Spinal cord (tissue), 10 donors: ENCODE measurements around the gene H2BK1. TPM values are rescaled to one million over a fixed set of nuclear protein-coding genes. Genes with fewer than 3 reads are reported as not detected.

ENCODE experiments used
- DNase-seq, 6 donors: peaks; one replicate each; pipeline versions ENCODE4 v3.0.0 to v3.0.0-alpha.2; 2013 to 2015; ENCODE audit warnings: low spot score in 6 of 6, low read depth in 4 of 6
- H3K27ac ChIP-seq: one replicate; pipeline ENCODE4 v1.5.1; 2013; ENCODE audit warnings: low read depth, low read length, control low read depth
- H3K27me3 ChIP-seq: one replicate; pipeline ENCODE4 v1.6.1; 2013; ENCODE audit warnings: low read length; ENCODE audit not compliant: control insufficient read depth, insufficient read depth
- H3K36me3 ChIP-seq: one replicate; pipeline ENCODE4 v1.6.1; 2013; ENCODE audit warnings: low read length; ENCODE audit not compliant: control insufficient read depth, insufficient read depth
- H3K4me1 ChIP-seq: one replicate; pipeline ENCODE4 v1.6.1; 2013; ENCODE audit warnings: low read length; ENCODE audit not compliant: control insufficient read depth, insufficient read depth
- H3K4me3 ChIP-seq: one replicate; pipeline ENCODE4 v1.5.1; 2013; ENCODE audit warnings: low read depth, low read length, control low read depth
- H3K9me3 ChIP-seq: one replicate; pipeline ENCODE4 v1.6.1; 2013; ENCODE audit warnings: low read length; ENCODE audit not compliant: control insufficient read depth, insufficient read depth
- WGBS: methylation state at CpG from one replicate; pipeline ENCODE4 v1.1.5; 2013; ENCODE audit warnings: missing lambda C conversion rate; ENCODE audit not compliant: insufficient coverage; 5-methylcytosine and 5-hydroxymethylcytosine counted together
- polyA plus RNA-seq, 2 donors: library from polyadenylated mRNA; unstranded; fragments of 120-200 nt; gene quantifications; one replicate each; pipeline ENCODE4 v1.2.1, GENCODE V29; 2013; ENCODE audit not compliant: insufficient read length in 2 of 2
- total RNA-seq, 2 donors: library from RNA; depleted of rRNA in 1 of 2; stranded (reverse); fragments of 120-200 nt in 1 of 2; fragments of >200 nt in 1 of 2; gene quantifications; one replicate each; pipeline versions ENCODE4 v1.2.3 to v1.2.4, GENCODE V29; 2013 to 2014
- donor health status: healthy.

H2BK1 gene
- total and polyA plus RNA-seq, 4 donors = not detected

DNA sequence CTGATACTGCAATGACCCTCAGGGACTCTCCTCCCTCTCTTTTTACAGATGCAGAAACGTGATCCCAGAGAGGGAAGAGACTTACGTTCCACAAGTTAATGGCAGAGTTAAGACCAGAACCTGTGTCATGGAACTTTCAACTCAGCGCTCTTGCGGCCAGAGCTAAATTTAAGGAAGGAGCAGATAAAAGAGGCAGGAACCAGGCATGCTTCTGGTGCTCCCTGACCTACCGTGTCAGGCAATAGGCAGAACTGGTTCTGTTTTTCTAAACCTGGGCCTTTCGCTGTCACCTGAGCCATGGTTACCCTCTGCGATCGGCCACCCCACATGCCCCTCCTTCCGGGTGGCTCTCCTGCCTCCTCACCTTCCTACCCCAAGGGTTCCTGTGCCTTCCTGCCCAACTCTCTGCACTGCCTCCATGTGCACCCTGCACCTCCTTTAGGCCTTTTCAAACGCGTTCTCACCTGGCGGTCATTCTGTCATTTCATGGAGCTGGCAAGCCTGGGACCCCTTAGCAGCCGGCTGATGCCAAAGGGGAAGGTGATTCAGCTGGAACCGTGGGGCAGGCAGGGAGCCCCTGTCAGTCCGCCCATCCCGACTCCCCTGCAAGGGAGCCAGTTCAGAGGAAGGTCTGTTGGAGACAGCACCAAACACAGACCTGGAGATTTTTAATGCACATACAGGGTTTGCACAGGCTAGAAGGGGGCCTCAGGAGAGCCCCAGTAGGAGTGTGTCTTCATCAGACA, 35.1 kb downstream of the H2BK1 start:
- Histone ChIP-seq H3K27me3 (peaks cover 21% of the 10 kb centered on the region), H3K9me3 (no peaks in the 10 kb centered on the region), H3K4me3 (no peak overlapping the region), H3K4me1 (peaks cover 14% of the 10 kb centered on the region), H3K36me3 (no peaks in the 10 kb centered on the region), H3K27ac (no peak overlapping the region)
- DNase-seq = no peak
- 89% methylated on average over 16 of the region's 16 CpGs for WGBS

DNA sequence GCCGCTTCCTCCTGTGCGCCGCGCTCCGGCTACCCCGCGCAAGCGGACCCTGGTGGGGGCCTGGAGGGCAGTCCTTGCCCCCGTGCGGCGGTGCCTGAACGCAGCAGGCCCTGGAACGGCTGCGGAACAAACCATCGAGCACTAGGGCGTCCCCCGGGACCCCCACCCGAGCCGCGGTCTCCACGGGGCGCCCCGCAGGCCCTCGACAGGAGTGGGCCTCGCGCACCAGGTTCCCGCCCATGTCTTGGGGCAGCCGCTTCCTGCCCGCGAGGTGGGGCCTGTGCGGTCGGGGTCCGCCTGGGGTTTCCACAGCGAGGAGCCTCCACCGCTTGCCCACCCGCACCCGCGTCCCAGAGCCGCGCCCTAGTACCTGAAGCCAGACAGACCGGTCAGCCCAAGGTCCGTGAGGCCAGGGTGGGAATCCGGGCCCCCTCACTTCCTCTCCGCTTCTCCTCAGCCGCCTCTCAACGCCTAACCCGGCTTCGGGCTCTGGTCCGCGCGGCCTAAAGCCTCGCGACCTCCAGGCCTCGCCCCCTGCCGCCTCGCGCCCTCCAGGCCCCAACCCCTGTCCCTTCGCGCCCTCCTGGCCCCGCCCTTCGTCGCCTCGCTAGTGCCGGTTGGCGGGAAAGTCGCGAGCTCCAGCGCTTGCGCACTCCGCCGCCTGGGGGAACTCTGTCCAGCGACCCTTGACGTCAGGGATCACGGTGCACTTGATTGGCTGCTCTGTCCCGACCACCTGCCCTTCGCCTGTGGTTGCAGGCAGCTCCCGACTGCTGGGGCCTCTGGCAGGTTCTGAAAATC, 35.8 kb downstream of the H2BK1 start:
- Histone ChIP-seq H3K27me3 (peaks cover 26% of the 10 kb centered on the region), H3K4me1 (peaks cover 11% of the 10 kb centered on the region), H3K4me3 (no peak overlapping the region), H3K36me3 (no peaks in the 10 kb centered on the region), H3K27ac (no peak overlapping the region), H3K9me3 (no peaks in the 10 kb centered on the region)
- WGBS = 57% methylated on average over 77 of the region's 77 CpGs
- DNase-seq = peak in 1 of 6 donors; percentile 17

DNA sequence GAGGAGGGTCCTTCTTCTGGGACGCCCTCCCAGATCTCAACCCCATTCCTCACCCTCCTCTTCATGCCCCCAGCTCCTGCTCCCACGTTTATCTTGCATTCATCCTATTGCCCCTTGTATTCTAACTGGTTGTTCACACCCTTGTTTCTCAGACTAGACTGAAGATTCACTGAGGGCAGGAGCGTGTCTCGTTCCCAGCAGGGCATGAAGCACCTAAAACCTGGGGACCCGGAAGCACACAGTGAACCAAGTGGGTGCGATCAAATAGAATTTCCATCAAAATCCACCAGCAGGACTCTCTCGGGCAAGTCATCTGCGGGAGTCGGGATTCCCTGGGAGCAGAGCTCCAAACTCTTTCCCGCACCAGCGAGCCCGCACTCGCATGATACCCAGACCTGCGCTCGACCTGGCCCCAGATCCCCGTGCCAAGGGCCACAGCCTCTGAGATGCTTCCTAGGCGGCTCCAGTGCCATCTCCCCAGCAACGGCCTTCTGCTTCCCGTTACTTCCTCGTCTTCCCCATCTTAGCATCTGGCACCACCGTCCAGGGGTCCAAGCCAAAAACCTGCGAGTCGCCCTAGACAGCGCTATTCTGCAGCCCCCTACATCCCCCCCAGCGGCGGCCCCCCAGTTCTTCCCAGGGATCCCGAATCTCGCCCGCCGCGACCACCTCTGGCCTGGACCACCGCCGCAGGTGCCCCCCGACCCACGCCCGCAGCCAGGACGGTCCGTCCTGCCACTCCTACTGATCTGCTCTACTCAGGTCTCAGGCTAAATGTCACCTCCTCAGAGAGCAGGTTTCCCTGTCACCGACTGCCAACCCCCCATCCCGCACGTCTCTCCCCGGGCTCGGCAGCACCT, 36.7 kb downstream of the H2BK1 start:
- DNase-seq = no peak
- peaks cover 34% of the 10 kb centered on the region for H3K27me3 ChIP-seq
- no peak overlapping the region for H3K4me3 ChIP-seq
- no peaks in the 10 kb centered on the region for H3K9me3 ChIP-seq
- no peak overlapping the region for H3K27ac ChIP-seq
- no peaks in the 10 kb centered on the region for H3K36me3 ChIP-seq
- 84% methylated on average over 43 of the region's 43 CpGs for WGBS
- peaks cover 9% of the 10 kb centered on the region for H3K4me1 ChIP-seq

DNA sequence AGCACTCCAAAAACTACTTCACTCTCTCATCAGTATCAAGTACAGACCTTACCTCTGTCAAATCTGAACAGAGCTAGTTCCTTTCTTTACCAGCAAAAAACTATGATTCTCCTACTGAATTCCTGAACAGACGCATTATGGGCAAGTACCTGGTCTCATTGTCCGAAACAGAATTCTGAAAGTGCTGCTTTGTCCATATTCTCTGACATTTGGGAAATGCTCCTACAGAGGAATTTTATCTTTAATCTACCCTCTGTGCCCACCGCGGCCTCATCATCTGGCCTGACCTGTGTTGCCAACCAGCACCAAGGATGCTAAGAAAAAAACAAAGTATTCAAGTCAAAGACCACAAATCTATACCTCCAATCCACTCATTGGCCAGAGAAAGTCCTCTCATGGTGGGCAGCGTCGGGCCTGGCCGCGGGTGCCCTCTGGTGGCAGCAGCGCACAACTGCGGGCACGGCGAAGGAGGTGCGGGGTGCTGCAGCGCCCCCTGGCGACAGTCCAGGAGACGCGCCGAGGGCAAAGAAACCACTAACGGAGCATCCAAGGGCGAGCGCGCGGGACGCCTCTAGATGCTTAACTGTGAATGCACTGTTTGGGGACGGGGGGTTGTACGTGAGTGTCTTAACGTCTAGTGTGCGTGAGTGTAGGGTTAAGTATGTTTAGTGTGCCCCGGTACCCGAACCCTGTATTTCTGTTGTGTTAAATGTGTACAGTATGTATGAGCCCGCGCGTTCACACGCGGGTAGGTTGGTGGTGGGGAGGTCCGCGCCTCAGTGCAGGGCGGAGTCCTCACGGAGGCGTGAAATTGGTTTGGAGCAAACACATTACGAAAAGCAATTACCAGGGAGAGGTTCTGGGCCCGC, 37.8 kb downstream of the H2BK1 start:
- peak; percentile 22 to 90 (median 57) for DNase-seq
- H3K27ac ChIP-seq = no peak overlapping the region
- H3K27me3 ChIP-seq = peaks cover 43% of the 10 kb centered on the region
- no peaks in the 10 kb centered on the region for H3K9me3 ChIP-seq
- H3K4me1 ChIP-seq = peaks cover 14% of the 10 kb centered on the region
- H3K36me3 ChIP-seq = no peaks in the 10 kb centered on the region
- H3K4me3 ChIP-seq = no peak overlapping the region
- WGBS = 17% methylated on average over 42 of the region's 42 CpGs

DNA sequence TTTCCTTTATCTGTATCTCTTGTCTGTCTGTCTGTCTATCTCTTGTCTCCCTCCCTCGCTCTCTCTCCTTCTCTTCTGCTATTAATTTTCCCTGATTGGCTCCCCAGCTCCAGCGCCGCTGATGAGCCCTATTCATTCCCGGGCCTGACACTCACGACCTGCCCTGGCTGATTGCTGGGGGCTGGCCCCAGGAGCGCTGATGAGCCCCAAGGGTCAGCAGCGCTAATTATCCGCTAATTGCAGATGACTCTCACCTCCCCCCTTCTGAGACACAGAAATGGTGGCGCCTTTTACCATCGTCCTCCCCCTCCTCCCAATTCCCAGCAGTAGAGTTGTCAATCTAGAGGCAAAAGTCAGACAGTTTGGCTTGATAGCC, 41.5 kb downstream of the H2BK1 start:
- Histone ChIP-seq H3K4me1 (peaks cover 20% of the 10 kb centered on the region), H3K4me3 (no peak overlapping the region), H3K27me3 (peaks cover 61% of the 10 kb centered on the region), H3K27ac (no peak overlapping the region), H3K36me3 (no peaks in the 10 kb centered on the region), H3K9me3 (no peaks in the 10 kb centered on the region)
- WGBS = 20% methylated on average over 10 of the region's 10 CpGs
- DNase-seq = no peak

DNA sequence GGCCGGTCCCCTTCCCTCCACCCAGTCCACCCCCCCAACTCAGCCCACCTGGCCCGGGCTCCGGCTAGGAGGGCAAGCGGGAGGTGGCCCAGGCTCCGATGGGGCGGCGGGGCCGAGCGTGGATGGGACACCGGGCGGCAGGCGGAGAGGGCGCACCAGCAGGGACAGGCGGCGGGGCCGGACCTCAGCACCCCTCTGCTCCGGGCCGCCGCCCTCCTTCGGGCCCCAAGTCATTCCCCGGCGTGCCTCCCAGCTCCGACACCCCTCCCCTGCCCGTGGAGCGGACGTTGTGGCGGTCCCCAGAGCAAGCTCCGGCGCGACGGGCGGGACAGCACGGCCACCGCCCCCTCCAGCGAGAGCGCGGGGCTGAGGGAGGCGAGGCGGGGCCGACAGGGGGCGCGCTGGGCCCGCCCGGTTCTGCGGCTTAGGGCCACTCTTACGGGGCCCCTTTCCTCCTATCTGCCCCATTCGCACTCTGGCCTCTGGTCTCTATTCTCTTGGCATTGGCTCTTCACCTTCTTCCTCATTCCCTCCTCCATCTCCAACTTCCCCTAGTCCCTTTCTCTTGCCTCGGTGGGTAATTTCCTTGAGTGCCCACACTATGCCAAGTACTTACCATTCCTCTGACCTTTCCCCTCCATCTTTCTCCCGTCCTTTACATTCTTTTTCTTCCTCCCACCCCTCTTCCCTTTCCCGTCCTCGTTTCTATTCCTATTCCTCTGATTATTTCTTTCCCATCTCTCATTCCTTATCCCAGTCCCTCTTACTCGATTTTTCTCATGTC, 42.1 kb downstream of the H2BK1 start:
- Histone ChIP-seq H3K4me3 (peak overlapping the region; percentile 5), H3K36me3 (no peaks in the 10 kb centered on the region), H3K27me3 (peaks cover 62% of the 10 kb centered on the region), H3K27ac (no peak overlapping the region), H3K9me3 (no peaks in the 10 kb centered on the region), H3K4me1 (peaks cover 19% of the 10 kb centered on the region)
- WGBS = 2% methylated on average over 52 of the region's 52 CpGs
- peak in 1 of 6 donors; percentile 33 for DNase-seq

DNA sequence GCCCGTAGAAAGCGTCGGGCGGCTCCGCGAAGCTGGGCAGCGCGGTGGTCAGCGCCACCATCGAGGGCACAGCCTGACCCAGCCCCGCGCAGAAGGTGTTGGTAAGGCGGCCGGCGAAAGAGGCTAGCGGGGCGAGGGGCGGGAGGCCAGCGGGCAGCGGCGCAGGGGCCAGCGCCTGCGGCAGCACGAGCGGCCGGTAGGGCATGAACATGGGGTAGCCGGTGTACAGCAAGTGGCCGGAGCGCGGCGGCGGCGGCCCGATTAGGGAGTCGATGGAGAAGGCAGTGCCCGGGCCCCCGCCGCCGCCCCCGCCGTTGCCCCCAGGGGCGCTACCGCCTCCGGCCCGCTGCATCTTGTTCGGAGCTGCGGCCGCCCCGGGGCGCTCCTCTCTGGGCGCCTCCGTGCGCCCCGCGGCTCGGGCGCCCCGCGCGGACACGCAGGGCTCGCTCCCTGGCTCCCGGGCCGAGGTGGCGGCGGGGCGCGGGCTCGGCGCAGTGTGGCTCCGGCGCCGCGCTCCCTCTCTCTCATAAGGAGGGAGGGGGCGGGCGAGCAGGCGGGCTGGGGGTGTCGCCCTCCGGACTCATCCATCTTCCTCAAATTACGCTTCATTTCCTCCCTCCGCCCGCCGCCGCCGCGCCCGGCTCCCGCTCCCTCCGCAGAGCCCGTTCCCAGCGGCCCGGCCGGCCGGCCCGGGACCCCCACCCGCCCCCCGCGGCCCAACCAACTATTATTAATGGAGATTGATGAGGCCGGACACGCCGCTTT, 42.9 kb downstream of the H2BK1 start, which contains the start of gene GBX1:
Gene GBX1 (minus strand): TSS at position 498 of the 765 bp plus-strand sequence. CDS start 146 bp downstream, at position 352.
- Histone ChIP-seq H3K4me1 (peaks cover 13% of the 10 kb centered on the region), H3K27ac (no peak within 1 kb of the TSS), H3K36me3 (no peaks in the 10 kb centered on the region), H3K9me3 (no peaks in the 10 kb centered on the region), H3K27me3 (peaks cover 55% of the 10 kb centered on the region), H3K4me3 (peak within 1 kb of the TSS; percentile 5)
- WGBS = under 1% methylated on average over 70 of the region's 101 CpGs
- peak in 2 of 6 donors; percentile 55 to 69 for DNase-seq

DNA sequence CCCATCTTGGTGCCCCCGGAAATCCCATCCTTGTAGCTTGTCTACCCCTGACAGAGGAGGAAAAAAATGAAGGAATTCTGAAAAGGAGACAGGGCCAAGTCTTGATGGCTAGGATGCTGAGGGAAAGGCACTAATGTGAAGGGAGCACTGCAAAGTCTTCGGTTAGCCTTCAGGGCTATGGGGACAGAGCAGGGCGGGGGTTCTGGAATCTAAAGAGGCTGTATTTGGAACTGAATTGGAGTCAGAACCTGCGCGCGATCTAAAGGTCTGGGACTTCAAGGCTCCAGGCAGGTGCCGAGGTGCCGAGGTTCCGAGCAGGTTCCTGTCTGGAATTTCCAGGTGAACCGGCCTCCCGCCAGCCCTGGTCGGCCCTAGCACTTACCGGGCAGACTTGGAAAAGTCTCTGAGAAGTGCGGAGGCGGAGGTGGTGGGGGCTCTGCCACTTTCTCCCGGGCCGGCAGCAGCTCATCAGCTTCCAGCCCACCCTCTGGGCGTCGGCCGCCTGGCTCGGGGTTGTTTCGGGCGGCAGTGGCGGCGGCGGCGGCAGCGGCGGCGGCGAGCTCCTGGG, 43.6 kb downstream of the H2BK1 start:
- no peak overlapping the region for H3K27ac ChIP-seq
- H3K4me3 ChIP-seq = no peak overlapping the region
- H3K9me3 ChIP-seq = no peaks in the 10 kb centered on the region
- H3K27me3 ChIP-seq = peaks cover 53% of the 10 kb centered on the region
- no peak for DNase-seq
- H3K36me3 ChIP-seq = no peaks in the 10 kb centered on the region
- H3K4me1 ChIP-seq = peaks cover 13% of the 10 kb centered on the region
- WGBS = 4% methylated on average over 30 of the region's 31 CpGs
